Gastrocnemius medialis (tissue), 4 donors: ENCODE results near the gene OR2T10. TPM values are rescaled to one million over a fixed set of nuclear protein-coding genes. Genes with fewer than 3 reads are reported as not detected.

Source experiments
- ATAC-seq, 2 donors: fragments of 150-250 bp; one replicate each; pipeline ENCODE4 v1.9.1; 2016
- DNase-seq, 2 donors: peaks; one replicate each; pipeline ENCODE4 v3.0.0-alpha.2; 2019
- H3K27ac ChIP-seq, 4 donors: fragments of 200-600 bp; sonication (generic); 1 replicate in 1 of 4; 2 replicates in 3 of 4; pipeline ENCODE4 v1.5.1; 2016 to 2018; ENCODE audit warnings: mild to moderate bottlenecking in 2 of 4, moderate library complexity in 1 of 4
- H3K27me3 ChIP-seq, 3 donors: fragments of 200-600 bp; sonication (generic) in 2 of 3; 1 replicate in 1 of 3; 2 replicates in 2 of 3; pipeline versions ENCODE4 v1.5.1 to v1.6.0; 2016 to 2019; ENCODE audit warnings: mild to moderate bottlenecking in 1 of 3, moderate library complexity in 1 of 3
- H3K36me3 ChIP-seq, 2 donors: fragments of 200-600 bp; sonication (generic) in 1 of 2; one replicate each; pipeline ENCODE4 v1.5.1; 2017 to 2018
- H3K4me1 ChIP-seq, 2 donors: fragments of 200-600 bp; sonication (generic) in 1 of 2; one replicate each; pipeline ENCODE4 v1.5.1; 2016 to 2017; ENCODE audit warnings: mild to moderate bottlenecking in 2 of 2
- H3K4me3 ChIP-seq, 4 donors: fragments of 200-600 bp; sonication (generic) in 3 of 4; 1 replicate in 1 of 4; 2 replicates in 3 of 4; pipeline ENCODE4 v1.5.1; 2016 to 2019; ENCODE audit warnings: mild to moderate bottlenecking in 2 of 4
- H3K9me3 ChIP-seq, 3 donors: fragments of 200-600 bp; sonication (generic) in 2 of 3; 1 replicate in 1 of 3; 2 replicates in 2 of 3; pipeline ENCODE4 v1.5.1; 2016 to 2019
- POLR2A ChIP-seq, 2 donors: fragments of 450-650 bp; IDR thresholded peaks; one replicate each; pipeline ENCODE4 v1.6.1; 2017; ENCODE audit warnings: antibody characterized with exemption in 2 of 2, mild to moderate bottlenecking in 2 of 2, moderate library complexity in 2 of 2
- in situ Hi-C, 4 donors: fragments of 200-750 bp; cut with MboI; loops; one replicate each; pipeline versions ENCODE4 v1.15.0 to v1.8.0; 2017; ENCODE audit warnings: low sequenced_read_pairs in 4 of 4
- intact Hi-C: fragments of 100-400 bp; cut with DNase I; formaldehyde crosslinking; loops from one replicate; pipeline ENCODE4 v1.15.1; 2023; ENCODE audit warnings: low total_unique reads
- total RNA-seq, 4 donors: library from RNA; depleted of rRNA; stranded (reverse); fragments of >200 nt; gene quantifications; one replicate each; pipeline versions ENCODE4 v1.1.0 to v1.2.3, GENCODE V29; 2016
- TF ChIP-seq, protein P1 (sequence below), 5 experiments: fragments of 450-650 bp in 3 of 5; fragments of 200-600 bp in 2 of 5; sonication (generic) in 2 of 5; IDR thresholded peaks in 4 of 5; conservative IDR thresholded peaks in 1 of 5; 1 replicate in 4 of 5; 2 replicates in 1 of 5; pipeline ENCODE4 v1.5.1; 2016 to 2019; ENCODE audit warnings: antibody characterized with exemption in 5 of 5, mild to moderate bottlenecking in 3 of 5, moderate library complexity in 3 of 5

OR2T10 gene
- total RNA-seq, 4 donors from 2014 or later, result not detected

DNA sequence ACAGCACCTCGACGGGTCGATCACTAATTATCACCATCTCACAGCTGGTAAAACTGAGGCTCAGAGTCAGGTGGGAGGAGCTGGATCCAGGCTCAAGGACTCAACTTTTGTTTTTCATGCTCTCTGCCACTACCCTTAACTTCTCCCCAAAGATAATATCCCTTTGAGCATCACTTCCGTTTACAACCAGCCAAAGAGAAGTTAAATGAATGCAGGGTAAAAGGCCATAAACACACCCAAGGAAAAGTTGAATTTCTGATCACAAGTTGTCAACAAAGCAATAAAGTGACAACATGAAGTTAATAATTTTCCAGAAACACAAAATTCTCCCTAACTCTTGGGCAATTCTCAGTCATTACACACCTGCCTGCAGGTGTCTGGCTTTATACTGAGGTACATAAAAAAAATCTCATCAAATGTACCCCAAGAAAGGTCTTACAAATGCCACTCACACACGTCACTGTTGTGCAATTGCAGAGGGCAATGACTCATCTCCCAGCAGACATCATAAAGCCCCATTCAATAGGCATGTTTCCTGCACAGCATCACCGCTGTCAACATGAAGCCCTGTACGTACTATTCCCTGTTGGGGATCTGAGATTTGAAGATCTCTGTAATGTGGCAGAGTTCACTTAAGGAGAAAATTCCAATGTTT, 34.0 kb upstream of the OR2T10 start:
- in situ Hi-C loops, result no loop called here
- Histone ChIP-seq H3K27ac (no peak overlapping the region), H3K4me3 (no peak overlapping the region), H3K27me3 (no peaks in the 10 kb centered on the region), H3K9me3 (no peaks in the 10 kb centered on the region), H3K36me3 (no peaks in the 10 kb centered on the region), H3K4me1 (no peaks in the 10 kb centered on the region)
- intact Hi-C loops, result no loop called here
- DNase-seq (no peak), ATAC-seq (no peak)
- TF ChIP-seq, protein P1, sequence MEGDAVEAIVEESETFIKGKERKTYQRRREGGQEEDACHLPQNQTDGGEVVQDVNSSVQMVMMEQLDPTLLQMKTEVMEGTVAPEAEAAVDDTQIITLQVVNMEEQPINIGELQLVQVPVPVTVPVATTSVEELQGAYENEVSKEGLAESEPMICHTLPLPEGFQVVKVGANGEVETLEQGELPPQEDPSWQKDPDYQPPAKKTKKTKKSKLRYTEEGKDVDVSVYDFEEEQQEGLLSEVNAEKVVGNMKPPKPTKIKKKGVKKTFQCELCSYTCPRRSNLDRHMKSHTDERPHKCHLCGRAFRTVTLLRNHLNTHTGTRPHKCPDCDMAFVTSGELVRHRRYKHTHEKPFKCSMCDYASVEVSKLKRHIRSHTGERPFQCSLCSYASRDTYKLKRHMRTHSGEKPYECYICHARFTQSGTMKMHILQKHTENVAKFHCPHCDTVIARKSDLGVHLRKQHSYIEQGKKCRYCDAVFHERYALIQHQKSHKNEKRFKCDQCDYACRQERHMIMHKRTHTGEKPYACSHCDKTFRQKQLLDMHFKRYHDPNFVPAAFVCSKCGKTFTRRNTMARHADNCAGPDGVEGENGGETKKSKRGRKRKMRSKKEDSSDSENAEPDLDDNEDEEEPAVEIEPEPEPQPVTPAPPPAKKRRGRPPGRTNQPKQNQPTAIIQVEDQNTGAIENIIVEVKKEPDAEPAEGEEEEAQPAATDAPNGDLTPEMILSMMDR (IDR thresholded peaks at IDR 0.05 in 4 of 5, conservative IDR thresholded peaks at IDR 0.05 in 1 of 5), result no peak

DNA sequence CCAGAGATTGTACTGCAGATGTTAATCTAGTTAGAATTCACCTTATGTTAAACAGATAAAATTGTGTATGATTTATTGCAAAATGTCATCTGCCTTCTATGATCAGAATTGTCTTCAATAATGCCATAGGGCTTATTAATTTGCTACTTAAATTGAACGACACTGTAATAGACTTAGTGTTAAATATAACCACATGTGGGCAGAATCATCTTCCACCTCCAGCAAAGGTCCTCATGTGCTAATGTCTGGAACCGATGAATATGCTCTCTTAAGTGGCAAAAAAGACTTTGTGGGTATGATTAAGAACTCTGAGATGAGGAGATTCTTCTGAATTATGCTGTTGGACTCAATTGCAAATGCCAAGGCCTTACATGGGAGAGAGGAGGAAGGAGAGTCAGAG, 33.1 kb upstream of the OR2T10 start:
- ATAC-seq (no peak), DNase-seq (no peak)
- Histone ChIP-seq H3K4me3 (no peak overlapping the region), H3K27ac (no peak overlapping the region), H3K36me3 (no peaks in the 10 kb centered on the region), H3K4me1 (no peaks in the 10 kb centered on the region), H3K9me3 (no peaks in the 10 kb centered on the region), H3K27me3 (no peaks in the 10 kb centered on the region)
- TF ChIP-seq, protein P1 (IDR thresholded peaks at IDR 0.05 in 4 of 5, conservative IDR thresholded peaks at IDR 0.05 in 1 of 5), result no peak
- no peak for TF ChIP-seq POLR2A (IDR thresholded peaks at IDR 0.05)
- in situ Hi-C loops (no loop called here), intact Hi-C loops (no loop called here)

DNA sequence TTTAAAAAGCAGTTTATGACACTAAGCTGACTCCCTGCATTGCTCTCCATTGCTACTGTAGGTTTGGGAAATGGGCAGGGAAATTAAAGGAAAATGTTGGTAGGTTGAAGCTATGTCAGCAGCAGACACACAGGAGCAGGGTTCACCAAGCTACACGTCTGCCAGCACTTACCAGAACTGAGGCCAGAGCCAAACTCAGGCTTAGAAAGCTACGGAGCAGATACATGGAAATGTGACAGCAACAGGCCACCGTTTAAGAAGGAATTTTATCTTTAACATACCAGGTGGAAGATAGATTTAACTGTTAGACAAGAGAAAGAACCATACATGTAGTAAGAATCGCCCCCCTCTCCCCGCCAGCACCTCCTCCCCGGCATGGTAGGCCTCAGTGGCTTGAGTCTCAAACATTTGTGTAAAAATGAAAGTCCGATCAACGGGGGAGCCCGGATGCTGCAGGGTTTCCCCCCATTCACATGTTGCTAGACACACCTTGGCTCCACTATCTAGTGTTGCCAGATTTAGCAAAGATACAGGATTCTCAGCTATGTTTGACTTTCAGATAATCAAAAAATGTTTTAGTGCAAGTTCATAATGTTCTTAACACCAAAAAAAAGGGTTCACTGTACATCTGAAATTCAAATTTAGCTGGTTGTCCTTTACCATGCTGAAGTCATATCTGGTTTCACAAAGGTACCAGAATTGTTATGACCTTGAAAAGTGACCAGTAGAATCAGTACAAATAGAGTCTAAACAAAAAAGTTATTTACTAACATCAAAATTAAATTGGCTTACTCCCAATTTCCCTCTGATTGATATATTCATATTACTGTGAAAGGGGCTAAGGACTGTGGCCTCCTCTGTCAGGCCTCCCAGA, 30.7 kb upstream of the OR2T10 start:
- Histone ChIP-seq H3K9me3 (no peaks in the 10 kb centered on the region), H3K27ac (no peak overlapping the region), H3K27me3 (no peaks in the 10 kb centered on the region), H3K4me3 (no peak overlapping the region), H3K4me1 (no peaks in the 10 kb centered on the region), H3K36me3 (no peaks in the 10 kb centered on the region)
- TF ChIP-seq, protein P1 (IDR thresholded peaks at IDR 0.05 in 4 of 5, conservative IDR thresholded peaks at IDR 0.05 in 1 of 5), result no peak
- TF ChIP-seq POLR2A (IDR thresholded peaks at IDR 0.05), result no peak
- intact Hi-C loops, result no loop called here
- no peak for ATAC-seq
- no peak for DNase-seq
- in situ Hi-C loops, result no loop called here

DNA sequence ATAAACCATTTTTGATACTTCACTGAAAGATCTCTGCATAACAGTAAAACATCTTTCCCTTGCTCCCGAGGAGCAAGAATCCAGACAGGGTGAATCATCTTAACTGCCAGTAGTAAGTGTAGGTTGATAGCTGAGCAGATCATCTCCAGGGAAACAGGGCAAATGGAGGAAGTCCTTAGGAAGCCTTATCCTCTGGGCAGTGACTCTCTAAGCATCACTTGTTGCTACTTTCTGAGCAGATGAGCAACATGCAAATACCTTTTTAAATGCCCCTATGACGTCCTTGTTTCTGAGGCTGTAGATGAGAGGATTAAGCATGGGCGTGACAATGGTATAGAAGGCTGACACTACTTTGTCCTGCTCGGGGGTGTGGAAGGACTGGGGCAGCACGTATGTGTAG, 28.5 kb upstream of the OR2T10 start:
- intact Hi-C loops (no loop called here), in situ Hi-C loops (no loop called here)
- Histone ChIP-seq H3K27ac (no peak overlapping the region), H3K27me3 (no peaks in the 10 kb centered on the region), H3K36me3 (no peaks in the 10 kb centered on the region), H3K9me3 (no peaks in the 10 kb centered on the region), H3K4me3 (no peak overlapping the region), H3K4me1 (no peaks in the 10 kb centered on the region)
- ATAC-seq (no peak), DNase-seq (no peak)
- TF ChIP-seq, protein P1 (IDR thresholded peaks at IDR 0.05 in 4 of 5, conservative IDR thresholded peaks at IDR 0.05 in 1 of 5), result no peak
- no peak for TF ChIP-seq POLR2A (IDR thresholded peaks at IDR 0.05)
